SK-N-SH (cell line): ENCODE measurements around the gene ANHX. TPM values are rescaled to one million over a fixed set of nuclear protein-coding genes. Genes with fewer than 3 reads are reported as not detected.

Experiments used
- CTCF ChIA-PET: fragments of 300-600, 350-600 bp; formaldehyde crosslinking; extraction: SDS; loops from one replicate; lab custom pipeline; 2021; lab: Yijun Ruan, JAX
- POLR2A ChIA-PET: fragments of 350-600 bp; sonication (Branson Sonifier 250); formaldehyde crosslinking; extraction: SDS; loops from one replicate; lab custom pipeline; 2020; ENCODE audit warnings: antibody characterized with exemption, inconsistent platforms; lab: Yijun Ruan, JAX
- DNase-seq: peaks from one replicate; pipeline ENCODE4 v3.0.0; 2012
- H2AFZ ChIP-seq: fragments of 200-600 bp; sonication (generic); 2 replicates; pipeline ENCODE4 v1.8.1; 2016; ENCODE audit warnings: antibody characterized with exemption, mild to moderate bottlenecking, low read depth
- H3F3A ChIP-seq: fragments of 200-600 bp; sonication (generic); replicated peaks from 2 replicates; pipeline ENCODE3; 2016; ENCODE audit warnings: antibody characterized with exemption, mild to moderate bottlenecking; ENCODE audit not compliant: insufficient read depth
- H3K27ac ChIP-seq, 2 experiments: fragments of 200-500 bp in 1 of 2; fragments of 200-600 bp in 1 of 2; sonication (Bioruptor generic) in 1 of 2; sonication (generic), shearing (Covaris generic) in 1 of 2; 2 replicates each; pipeline versions ENCODE4 v1.5.1 to v1.6.1; 2014 to 2016; ENCODE audit warnings: low read depth in 2 of 2, inconsistent platforms in 1 of 2, low read length in 1 of 2, mild to moderate bottlenecking in 1 of 2, mixed read lengths in 1 of 2
- H3K27me3 ChIP-seq: fragments of 200-600 bp; sonication (generic), shearing (Covaris generic); 2 replicates; pipeline ENCODE4 v1.6.1; 2016; ENCODE audit warnings: mixed run types; ENCODE audit not compliant: insufficient read depth
- H3K36me3 ChIP-seq, 2 experiments: fragments of 200-500 bp in 1 of 2; fragments of 200-600 bp in 1 of 2; sonication (Bioruptor generic) in 1 of 2; sonication (generic) in 1 of 2; replicated peaks in 1 of 2; 2 replicates each; pipeline versions ENCODE3 to v1.5.1; 2014 to 2016; ENCODE audit warnings: low read length in 1 of 2, mild to moderate bottlenecking in 1 of 2; ENCODE audit not compliant: insufficient read depth in 2 of 2, control insufficient read depth in 1 of 2
- H3K4me1 ChIP-seq, 2 experiments: fragments of 200-500 bp in 1 of 2; fragments of 200-600 bp in 1 of 2; sonication (Bioruptor generic) in 1 of 2; sonication (generic), shearing (Covaris generic) in 1 of 2; 2 replicates each; pipeline versions ENCODE4 v1.5.1 to v1.6.1; 2014 to 2016; ENCODE audit warnings: low read depth in 1 of 2, low read length in 1 of 2, mixed run types in 1 of 2; ENCODE audit not compliant: insufficient read depth in 2 of 2, control insufficient read depth in 1 of 2
- H3K4me2 ChIP-seq: fragments of 200-600 bp; sonication (generic), shearing (Covaris generic); 2 replicates; pipeline ENCODE4 v1.6.1; 2017; ENCODE audit warnings: mixed run types
- H3K4me3 ChIP-seq, 2 experiments: fragments of 200-500 bp in 1 of 2; fragments of 200-600 bp in 1 of 2; sonication (Bioruptor generic) in 1 of 2; sonication (generic), shearing (Covaris generic) in 1 of 2; 2 replicates each; pipeline versions ENCODE4 v1.5.1 to v1.8.1; 2014 to 2016; ENCODE audit warnings: low read depth in 2 of 2, inconsistent platforms in 1 of 2, low read length in 1 of 2, mild to moderate bottlenecking in 1 of 2, mixed read lengths in 1 of 2, moderate library complexity in 1 of 2
- H3K79me2 ChIP-seq: fragments of 200-600 bp; sonication (generic); 2 replicates; pipeline ENCODE4 v1.8.1; 2017; ENCODE audit warnings: mild to moderate bottlenecking; ENCODE audit not compliant: insufficient read depth
- H3K9ac ChIP-seq: fragments of 200-600 bp; sonication (generic); 2 replicates; pipeline ENCODE4 v1.6.1; 2017; ENCODE audit warnings: mixed run types
- H3K9me2 ChIP-seq: fragments of 200-600 bp; sonication (generic); 2 replicates; pipeline ENCODE4 v1.6.1; 2017; ENCODE audit warnings: mixed run types
- H3K9me3 ChIP-seq: fragments of 200-600 bp; sonication (generic); 2 replicates; pipeline ENCODE4 v1.6.1; 2017; ENCODE audit warnings: mixed run types, mild to moderate bottlenecking, moderate library complexity
- H4K20me1 ChIP-seq: fragments of 200-600 bp; sonication (generic); 2 replicates; pipeline ENCODE4 v1.6.1; 2017; ENCODE audit warnings: mild to moderate bottlenecking, mixed run types; ENCODE audit not compliant: insufficient read depth
- ELF1 ChIP-seq: IDR thresholded peaks from 2 replicates; pipeline ENCODE4 v1.4.0; 2012
- EP300 ChIP-seq, 2 experiments: IDR thresholded peaks; 2 replicates each; pipeline versions ENCODE4 v1.4.0 to v1.6.1; 2012; ENCODE audit warnings: borderline replicate concordance in 1 of 2, low read depth in 1 of 2, low read length in 1 of 2
- EZH2phosphoT487 ChIP-seq: fragments of 200-600 bp; sonication (generic); IDR thresholded peaks from 2 replicates; pipeline ENCODE4 v1.6.1; 2017; ENCODE audit warnings: low read depth, mixed run types, mild to moderate bottlenecking, antibody characterized with exemption, moderate library complexity, borderline replicate concordance
- FOXJ3 ChIP-seq: sonication (generic); formaldehyde crosslinking; IDR thresholded peaks from 2 replicates; pipeline ENCODE4 v1.5.1; 2020; ENCODE audit warnings: mild to moderate bottlenecking, missing genetic modification reagents
- IRF3 ChIP-seq: fragments of 150-350 bp; IDR thresholded peaks from 2 replicates; pipeline ENCODE4 v1.6.1; 2016; ENCODE audit warnings: mild to moderate bottlenecking, low read depth, low read length
- MEF2A ChIP-seq: IDR thresholded peaks from 2 replicates; pipeline ENCODE4 v1.4.0; 2012; ENCODE audit warnings: low read depth, borderline replicate concordance
- PBX3 ChIP-seq: IDR thresholded peaks from 2 replicates; pipeline ENCODE4; 2012
- POLR2AphosphoS5 ChIP-seq: IDR thresholded peaks from 2 replicates; pipeline ENCODE4 v1.6.1; 2012; ENCODE audit warnings: low read depth, low read length
- RAD21 ChIP-seq: IDR thresholded peaks from 2 replicates; pipeline ENCODE4 v1.6.1; 2012; ENCODE audit warnings: mild to moderate bottlenecking, low read length
- RCOR1 ChIP-seq: fragments of 150-350 bp; IDR thresholded peaks from 2 replicates; pipeline ENCODE4 v1.6.1; 2017; ENCODE audit warnings: antibody characterized with exemption, low read length
- REST ChIP-seq: IDR thresholded peaks from 2 replicates; pipeline ENCODE4 v1.6.1; 2012; ENCODE audit warnings: mild to moderate bottlenecking, low read depth, low read length, moderate library complexity
- RFX5 ChIP-seq: IDR thresholded peaks from 2 replicates; pipeline ENCODE4 v1.6.1; 2012; ENCODE audit warnings: mild to moderate bottlenecking, improper control_type of control experiment, low read length
- SIN3A ChIP-seq: IDR thresholded peaks from 2 replicates; pipeline ENCODE4 v1.6.1; 2012; ENCODE audit warnings: low read depth, mild to moderate bottlenecking, low read length, moderate library complexity, borderline replicate concordance
- SMC3 ChIP-seq: IDR thresholded peaks from 2 replicates; pipeline ENCODE4 v1.6.1; 2012; ENCODE audit warnings: low read depth, low read length, improper control_type of control experiment
- WGBS: methylation state at CpG from one replicate; pipeline ENCODE4 v1.1.6; 2017; ENCODE audit warnings: low lambda C conversion rate; 5-methylcytosine and 5-hydroxymethylcytosine counted together
- polyA plus RNA-seq, 3 experiments: library from polyadenylated mRNA; depleted of rRNA; stranded (reverse); fragments of >200 nt; gene quantifications; 2 replicates each; pipeline ENCODE4 v1.2.3, GENCODE V29; 2012

Gene ANHX
- polyA plus RNA-seq, 1 of the 3 experiments (the other 2 are of a cell fraction) = not detected

- H3K4me3 ChIP-seq = no peak overlapping the region
- H3K27me3 ChIP-seq = no peaks in the 10 kb centered on the region
- ChIA-PET CTCF (interaction anchor here (1.1 kb wide), 1 partner anchor 96 kb away, joined by 3 read pairs; no protein-coding TSS in a partner anchor), POLR2A (no interaction called here)
- H4K20me1 ChIP-seq = no peaks in the 10 kb centered on the region
- H3K36me3 ChIP-seq = peaks cover 32 to 46% of the 10 kb centered on the region in 2 experiments
- H3F3A ChIP-seq = peaks cover 26% of the 10 kb centered on the region
- H2AFZ ChIP-seq = no peak overlapping the region
- H3K79me2 ChIP-seq = no peaks in the 10 kb centered on the region
- TF ChIP-seq SMC3 (no peak), SIN3A (no peak)
- TF ChIP-seq, all 33 proteins: peak for 0
- Histone ChIP-seq H3K27ac (no peak overlapping the region), H3K4me1 (no peaks in the 10 kb centered on the region), H3K4me2 (no peak overlapping the region), H3K9me2 (no peaks in the 10 kb centered on the region), H3K9me3 (peaks cover 63% of the 10 kb centered on the region), H3K9ac (no peak overlapping the region)
- 21% methylated on average over 2 of the region's 2 CpGs for WGBS
- no peak for DNase-seq
Observed at GRCh38 chr12:133201888-133202287, 33.8 kb downstream of the ANHX start.

GRCh38 chr12:133192847-133193246, 42.8 kb downstream of the ANHX start:
- Histone ChIP-seq H3K79me2 (no peaks in the 10 kb centered on the region), H2AFZ (no peak overlapping the region), H3K4me3 (no peak overlapping the region; a peak in 1 of 4 replicates), H3K36me3 (peaks cover 59 to 85% of the 10 kb centered on the region in 2 experiments), H3K27ac (no peak overlapping the region), H4K20me1 (no peaks in the 10 kb centered on the region), H3K9me2 (no peaks in the 10 kb centered on the region)
- TF ChIP-seq RCOR1 = no peak
- no peak for TF ChIP-seq EP300 (IDR thresholded peaks at IDR 0.05; ENCODE audit: borderline replicate concordance in 1 of 2, low read depth in 1 of 2, low read length in 1 of 2)
- TF ChIP-seq PBX3 = no peak
- no peak for TF ChIP-seq POLR2AphosphoS5
- TF ChIP-seq RFX5 = no peak
- TF ChIP-seq IRF3 = no peak
- TF ChIP-seq, all 33 proteins: peak for 0
- Histone ChIP-seq H3K9me3 (peaks cover 19% of the 10 kb centered on the region; the same call in 1 of the 2 replicates), H3F3A (no peaks in the 10 kb centered on the region), H3K4me1 (no peaks in the 10 kb centered on the region), H3K27me3 (no peaks in the 10 kb centered on the region), H3K4me2 (no peak overlapping the region), H3K9ac (no peak overlapping the region)
- no peak for DNase-seq
- 97% methylated on average over 5 of the region's 5 CpGs for WGBS
- ChIA-PET POLR2A (no interaction called here), CTCF (interaction anchor here (1.5 kb wide), 1 partner anchor 8 kb away, joined by 3 read pairs; no protein-coding TSS in a partner anchor)

- Histone ChIP-seq H4K20me1 (no peaks in the 10 kb centered on the region), H2AFZ (no peak overlapping the region), H3K36me3 (peaks cover 69 to 99% of the 10 kb centered on the region in 2 experiments), H3F3A (no peaks in the 10 kb centered on the region), H3K9ac (no peak overlapping the region), H3K4me1 (no peaks in the 10 kb centered on the region), H3K27ac (no peak overlapping the region), H3K27me3 (no peaks in the 10 kb centered on the region), H3K9me3 (peaks cover 19% of the 10 kb centered on the region; the same call in 1 of the 2 replicates), H3K4me2 (no peak overlapping the region), H3K4me3 (no peak overlapping the region; a peak in 1 of 4 replicates), H3K79me2 (peaks cover 5% of the 10 kb centered on the region), H3K9me2 (no peaks in the 10 kb centered on the region)
- WGBS = 98% methylated on average over 2 of the region's 2 CpGs
- no peak for DNase-seq
- CTCF ChIA-PET = interaction anchor here (1.6 kb wide), 1 partner anchor 9 kb away, joined by 5 read pairs; the partner anchor contains the start of gene ZNF268
- POLR2A ChIA-PET = no interaction called here
- no peak for TF ChIP-seq FOXJ3
- TF ChIP-seq EP300 (IDR thresholded peaks at IDR 0.05; ENCODE audit: borderline replicate concordance in 1 of 2, low read depth in 1 of 2, low read length in 1 of 2) = no peak
- no peak for TF ChIP-seq RCOR1
- no peak for TF ChIP-seq MEF2A
- TF ChIP-seq EZH2phosphoT487 = no peak
- TF ChIP-seq REST = no peak
- no peak for TF ChIP-seq RAD21
- no peak for TF ChIP-seq ELF1
Observed at GRCh38 chr12:133190176-133190575, 45.5 kb downstream of the ANHX start.
